Retinal pigment epithelial cell (primary cell): Measurements from ENCODE around the gene NOL9.
A peak's percentile ranks its signal among the peaks of the same experiment; 100 is the strongest.

Experiments
- DNase-seq: peaks from one replicate; pipeline ENCODE4 v3.0.0-alpha.2; 2010; ENCODE audit warnings: low read depth
- H3K4me3 ChIP-seq: 2 replicates; pipeline ENCODE4 v1.5.1; 2011; ENCODE audit warnings: mild to moderate bottlenecking, low read length, control low read depth, moderate library complexity
- CTCF ChIP-seq: conservative IDR thresholded peaks from 2 replicates; pipeline ENCODE4 v1.5.1; 2011; ENCODE audit warnings: low read depth, low read length, control low read depth, inconsistent platforms

NOL9 gene

GRCh38 chr1:6497867-6498575, 56.3 kb downstream of the NOL9 start:
- DNase-seq: no peak
- peak overlapping the region; percentile 68 for H3K4me3 ChIP-seq
- TF ChIP-seq CTCF: no peak

- no peak for TF ChIP-seq CTCF
- H3K4me3 ChIP-seq: peak overlapping the region; percentile 68
- no peak for DNase-seq
Measured at GRCh38 chr1:6497215-6497866, 57.0 kb downstream of the NOL9 start.

- peak overlapping the region; percentile 55 for H3K4me3 ChIP-seq
- no peak for TF ChIP-seq CTCF
- no peak for DNase-seq
Measured at GRCh38 chr1:6496890-6497214, 57.5 kb downstream of the NOL9 start.

GRCh38 chr1:6496365-6496721, 58.0 kb downstream of the NOL9 start:
- H3K4me3 ChIP-seq: peak overlapping the region; percentile 55
- no peak for TF ChIP-seq CTCF
- DNase-seq: no peak

- no peak for DNase-seq
- no peak overlapping the region for H3K4me3 ChIP-seq
- TF ChIP-seq CTCF: no peak
Measured at GRCh38 chr1:6495540-6496364, 58.6 kb downstream of the NOL9 start.

- no peak for DNase-seq
- TF ChIP-seq CTCF: no peak
- H3K4me3 ChIP-seq: no peak overlapping the region
Measured at GRCh38 chr1:6495041-6495441, 59.3 kb downstream of the NOL9 start.
